DMS53 treated with DMSO at 0.1 percent for 48 hours (cell line): ENCODE data around the gene SPDYE2.
"Not testable (repeated sequence)": the region's sequence is repeated elsewhere in the genome, so short reads cannot be mapped to it uniquely, and the experiment has no call there.

ENCODE experiments used
- DNase-seq: peaks from one replicate; lab custom pipeline; 2025; ENCODE audit not compliant: unreplicated experiment; lab: John Stamatoyannopoulos, UW

The SPDYE2 gene

GRCh38 chr7:102599699-102600098, 48.7 kb downstream of the SPDYE2 start:
- not testable (repeated sequence) for DNase-seq

- not testable (repeated sequence) for DNase-seq
Measured at GRCh38 chr7:102602317-102602716, 51.3 kb downstream of the SPDYE2 start.

- not testable (repeated sequence) for DNase-seq
Measured at GRCh38 chr7:102604431-102605145, 53.6 kb downstream of the SPDYE2 start.

GRCh38 chr7:102606848-102607247, 55.8 kb downstream of the SPDYE2 start:
- not testable (repeated sequence) for DNase-seq

- not testable (repeated sequence) for DNase-seq
Measured at GRCh38 chr7:102609734-102610133, 58.7 kb downstream of the SPDYE2 start.

GRCh38 chr7:102610441-102610840, 59.4 kb downstream of the SPDYE2 start:
- not testable (repeated sequence) for DNase-seq

- DNase-seq: not testable (repeated sequence)
Measured at GRCh38 chr7:102611013-102611674, 60.1 kb downstream of the SPDYE2 start.

GRCh38 chr7:102611675-102612325, 60.8 kb downstream of the SPDYE2 start:
- DNase-seq: not testable (repeated sequence)
